Measurements from ENCODE around the gene RAC2. TPM values are rescaled to one million over a fixed set of nuclear protein-coding genes. Genes with fewer than 3 reads are reported as not detected.

RAC2 gene
- total RNA-seq, 5 donors from 2014 or later (not counting 1 experiment from before 2014, with no cell fraction given) = 353 to 413 (median 385) TPM

DNA sequence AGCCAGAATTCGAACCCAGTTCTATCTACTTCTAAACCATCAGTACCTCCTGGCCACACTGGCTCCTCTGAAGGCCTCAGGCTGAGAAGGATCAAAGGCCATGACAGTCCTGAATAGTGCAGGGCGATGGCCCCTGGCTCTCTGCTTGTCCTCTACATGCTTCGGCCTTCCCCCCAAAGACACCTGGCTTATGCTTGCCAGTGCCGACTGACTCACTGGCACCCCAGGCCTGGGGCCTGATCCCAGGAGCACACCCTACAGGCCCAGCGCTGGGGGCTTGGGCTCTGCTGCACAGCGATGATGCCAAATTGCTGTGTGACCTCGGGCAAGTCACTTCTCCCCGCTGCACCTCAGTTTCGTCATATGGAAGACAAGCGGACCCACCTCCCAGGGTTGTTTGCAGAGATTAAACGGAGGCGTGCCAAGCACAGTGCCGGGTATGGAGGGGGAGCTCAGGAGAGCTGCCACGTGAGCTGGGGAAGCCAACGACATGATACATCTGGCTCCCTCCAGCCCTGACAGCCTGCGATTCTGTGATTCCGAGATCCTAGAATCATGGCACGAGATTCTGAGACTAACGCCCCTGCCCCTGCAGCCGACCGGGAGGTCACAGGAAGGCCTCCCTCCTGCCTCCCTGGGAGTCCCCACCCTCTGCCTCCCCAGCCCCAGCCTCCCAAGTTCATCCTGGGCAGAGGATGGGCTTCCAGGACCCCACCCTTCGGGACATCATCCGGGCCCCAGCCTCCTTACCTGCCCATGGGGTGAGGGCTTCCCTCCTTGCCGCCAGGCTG is 32.8 kb downstream of the RAC2 start:
- POLR2A ChIA-PET = no interaction called here
- peaks cover 5 to 21% of the 10 kb centered on the region in 2 donors for H3K36me3 ChIP-seq (ENCODE audit: control insufficient read depth in 2 of 2, extremely low read depth in 1 of 2, insufficient read depth in 1 of 2, low read length in 1 of 2)
- peaks cover 26 to 46% of the 10 kb centered on the region in 2 experiments for H3K4me1 ChIP-seq (ENCODE audit: control insufficient read depth in 1 of 2, extremely low read depth in 1 of 2, insufficient read depth in 2 of 2, low read length in 2 of 2)
- peaks cover 13% of the 10 kb centered on the region for H3K36me3 Mint-ChIP-seq
- peaks cover 51 to 77% (median 56%) of the 10 kb centered on the region in 3 donors for H3K4me1 Mint-ChIP-seq
- H3K27ac Mint-ChIP-seq = peak overlapping the region; percentile 40 to 61
- H3K27me3 ChIP-seq (replicated peaks in 1 of 2; ENCODE audit: control insufficient read depth in 2 of 2, extremely low read depth in 1 of 2, insufficient read depth in 2 of 2, low read length in 1 of 2) = no peaks in the 10 kb centered on the region
- no peaks in the 10 kb centered on the region for H3K9me3 Mint-ChIP-seq
- ATAC-seq (replicated peaks in 1 of 4) = no peak
- 91% methylated on average over 18 of the region's 24 CpGs for WGBS (ENCODE audit: insufficient coverage)
- no peak overlapping the region for H3K4me3 ChIP-seq (ENCODE audit: control insufficient read depth in 1 of 2, extremely low read depth in 1 of 2, low read length in 1 of 2)
- H3K9me3 ChIP-seq = no peaks in the 10 kb centered on the region
- H3K4me3 Mint-ChIP-seq = no peak overlapping the region
- no peaks in the 10 kb centered on the region for H3K27me3 Mint-ChIP-seq
- CTCF ChIA-PET = no interaction called here
- no peak overlapping the region for H3K27ac ChIP-seq (ENCODE audit: low read length)
- no peak for DNase-seq

DNA sequence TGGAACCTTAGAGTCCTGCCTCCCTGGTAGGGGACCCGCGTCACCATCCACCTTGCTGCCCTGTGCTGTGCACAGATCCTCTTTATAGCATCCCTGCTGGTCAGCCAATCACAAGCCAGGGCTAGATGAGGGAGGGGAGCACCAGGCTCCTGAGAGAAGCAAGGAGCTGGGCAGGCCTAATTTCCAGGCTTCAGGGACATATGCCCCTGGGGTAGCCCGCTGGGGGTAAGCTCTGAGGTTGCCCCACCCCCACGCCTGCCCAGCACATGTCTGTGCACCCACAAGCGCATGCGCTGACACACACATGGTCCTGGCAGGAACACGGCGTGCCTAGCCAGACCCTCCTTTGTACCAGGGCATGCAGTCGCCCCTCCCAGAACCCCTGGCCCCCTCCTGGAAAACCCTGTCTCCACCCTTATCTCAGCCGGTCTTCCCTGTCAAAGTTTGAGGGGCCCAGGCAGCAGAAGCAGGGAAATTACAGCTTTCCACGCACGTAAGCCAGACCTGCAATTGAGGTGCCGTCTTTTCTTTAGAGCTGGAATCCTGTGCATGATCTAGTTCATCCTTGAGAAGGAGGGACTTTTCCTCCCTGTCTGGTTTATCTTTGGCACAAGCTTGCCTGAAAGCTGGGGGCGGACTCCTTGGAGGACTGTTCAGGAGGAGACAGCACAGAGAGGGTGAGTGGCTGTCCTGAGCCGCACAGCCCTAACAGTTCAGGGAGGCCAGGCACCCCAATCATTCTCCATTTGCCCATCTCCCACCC is 33.8 kb downstream of the RAC2 start:
- ChIA-PET POLR2A (no interaction called here), CTCF (interaction anchor here in 1 of 2 donors (1.6 kb wide), 1 partner anchor 11 kb away, joined by 4 read pairs; no protein-coding TSS in a partner anchor)
- no peak overlapping the region for H3K4me3 ChIP-seq (ENCODE audit: control insufficient read depth in 1 of 2, extremely low read depth in 1 of 2, low read length in 1 of 2)
- ATAC-seq (replicated peaks in 1 of 4) (no peak), DNase-seq (no peak)
- Mint-ChIP-seq H3K4me1 (peaks cover 49 to 74% (median 51%) of the 10 kb centered on the region in 3 donors), H3K27me3 (no peaks in the 10 kb centered on the region), H3K4me3 (no peak overlapping the region), H3K9me3 (no peaks in the 10 kb centered on the region), H3K36me3 (peaks cover 9% of the 10 kb centered on the region), H3K27ac (peak overlapping the region; percentile 40 to 76)
- WGBS (ENCODE audit: insufficient coverage) = 89% methylated on average over 15 of the region's 15 CpGs
- peaks cover 5 to 25% of the 10 kb centered on the region in 2 donors for H3K36me3 ChIP-seq (ENCODE audit: control insufficient read depth in 2 of 2, extremely low read depth in 1 of 2, insufficient read depth in 1 of 2, low read length in 1 of 2)
- no peak overlapping the region for H3K27ac ChIP-seq (ENCODE audit: low read length)
- H3K4me1 ChIP-seq (ENCODE audit: control insufficient read depth in 1 of 2, extremely low read depth in 1 of 2, insufficient read depth in 2 of 2, low read length in 2 of 2) = peaks cover 21 to 51% of the 10 kb centered on the region in 2 experiments
- H3K9me3 ChIP-seq = no peaks in the 10 kb centered on the region
- no peaks in the 10 kb centered on the region for H3K27me3 ChIP-seq (replicated peaks in 1 of 2; ENCODE audit: control insufficient read depth in 2 of 2, extremely low read depth in 1 of 2, insufficient read depth in 2 of 2, low read length in 1 of 2)

DNA sequence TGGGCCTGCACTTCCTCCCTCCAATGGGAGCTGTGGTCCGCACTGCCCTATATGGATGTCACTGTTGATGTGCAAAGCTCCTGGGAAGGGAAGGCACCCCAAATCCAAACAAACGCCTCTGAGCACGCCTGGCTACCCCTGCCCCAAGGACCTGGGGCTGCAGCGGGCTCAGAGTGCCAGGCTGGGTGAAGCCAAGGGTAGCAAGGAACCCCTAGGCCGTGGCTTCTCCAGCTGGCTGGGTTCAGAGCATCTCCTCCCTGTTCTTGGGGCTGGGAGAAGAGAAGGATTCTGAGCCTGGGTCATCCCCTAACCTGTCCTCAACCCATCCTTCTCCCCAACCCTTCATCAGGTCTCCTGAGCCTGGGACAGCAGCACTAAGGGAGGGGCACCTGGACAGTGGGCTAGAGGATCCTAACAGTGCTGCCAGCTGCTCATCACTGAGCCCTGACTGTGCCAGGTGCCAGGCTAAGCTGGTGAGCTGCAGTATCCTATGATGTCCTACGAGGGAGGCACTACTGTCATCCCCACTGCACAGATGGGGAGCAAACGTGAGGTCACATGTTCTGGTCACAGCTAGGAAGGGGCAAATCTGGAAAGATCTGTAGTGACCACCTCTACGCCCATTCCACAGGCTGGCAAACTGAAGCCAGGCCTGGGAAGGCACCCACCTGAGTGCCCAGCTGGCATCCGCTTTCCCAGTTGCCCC is 34.8 kb downstream of the RAC2 start:
- ATAC-seq (replicated peaks in 1 of 4) = no peak
- no peaks in the 10 kb centered on the region for H3K27me3 Mint-ChIP-seq
- Histone ChIP-seq H3K9me3 (no peaks in the 10 kb centered on the region), H3K27me3 (replicated peaks in 1 of 2; ENCODE audit: control insufficient read depth in 2 of 2, extremely low read depth in 1 of 2, insufficient read depth in 2 of 2, low read length in 1 of 2) (no peaks in the 10 kb centered on the region), H3K4me3 (ENCODE audit: control insufficient read depth in 1 of 2, extremely low read depth in 1 of 2, low read length in 1 of 2) (no peak overlapping the region), H3K27ac (ENCODE audit: low read length) (no peak overlapping the region), H3K36me3 (ENCODE audit: control insufficient read depth in 2 of 2, extremely low read depth in 1 of 2, insufficient read depth in 1 of 2, low read length in 1 of 2) (peaks cover 2 to 23% of the 10 kb centered on the region in 2 donors), H3K4me1 (ENCODE audit: control insufficient read depth in 1 of 2, extremely low read depth in 1 of 2, insufficient read depth in 2 of 2, low read length in 2 of 2) (peaks cover 21 to 57% of the 10 kb centered on the region in 2 experiments)
- ChIA-PET POLR2A (no interaction called here), CTCF (interaction anchor here in 1 of 2 donors (1.6 kb wide), 1 partner anchor 10 kb away, joined by 4 read pairs; no protein-coding TSS in a partner anchor)
- H3K36me3 Mint-ChIP-seq = peaks cover 5% of the 10 kb centered on the region
- DNase-seq = no peak
- H3K4me3 Mint-ChIP-seq = peak overlapping the region in 1 of 3 donors; percentile 65
- H3K27ac Mint-ChIP-seq = peak overlapping the region; percentile 88 to 92
- H3K9me3 Mint-ChIP-seq = no peaks in the 10 kb centered on the region
- peaks cover 47 to 74% (median 50%) of the 10 kb centered on the region in 3 donors for H3K4me1 Mint-ChIP-seq
- WGBS (ENCODE audit: insufficient coverage) = 84% methylated on average over 4 of the region's 9 CpGs

DNA sequence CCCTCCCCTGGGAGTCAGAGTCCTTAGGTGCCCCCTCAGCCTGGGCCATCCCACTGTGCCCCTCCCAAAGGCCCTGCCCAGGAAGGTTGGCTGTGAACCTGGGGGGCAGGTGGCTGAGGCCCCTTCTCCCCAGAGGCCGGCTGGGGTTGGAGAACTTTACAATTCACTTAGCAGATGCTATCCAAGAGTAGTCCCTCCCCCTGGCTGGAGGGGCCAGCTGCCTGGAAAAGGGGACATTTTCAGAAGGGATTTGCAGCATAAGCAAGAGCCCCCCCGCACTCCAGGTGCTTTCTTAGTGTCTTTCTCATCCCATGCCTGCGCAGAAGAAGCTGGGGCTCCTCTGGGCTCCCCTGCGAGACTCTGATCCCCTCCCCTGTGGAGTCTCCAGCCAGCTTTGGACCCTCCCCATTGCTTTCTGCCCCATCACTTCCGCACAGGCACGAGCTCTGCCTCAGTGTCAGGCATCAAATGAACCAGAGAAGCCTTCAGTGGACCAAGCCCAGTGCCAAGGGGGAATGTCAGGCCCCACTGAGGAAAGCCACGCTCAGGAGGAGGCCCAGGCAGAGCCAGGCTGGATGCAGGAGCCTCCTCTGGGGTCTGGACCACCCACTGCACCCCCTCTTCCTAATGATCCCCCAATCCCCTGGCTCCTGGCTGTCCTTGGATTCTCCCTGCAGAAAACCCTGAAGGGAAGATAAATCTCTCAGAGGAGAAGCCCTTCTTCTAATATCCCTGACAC is 35.5 kb downstream of the RAC2 start:
- peak overlapping the region in 1 of 3 donors; percentile 65 for H3K4me3 Mint-ChIP-seq
- no peaks in the 10 kb centered on the region for H3K36me3 Mint-ChIP-seq
- H3K9me3 Mint-ChIP-seq = no peaks in the 10 kb centered on the region
- DNase-seq = no peak
- H3K27me3 Mint-ChIP-seq = no peaks in the 10 kb centered on the region
- POLR2A ChIA-PET = no interaction called here
- ATAC-seq (replicated peaks in 1 of 4) = peak in 3 of 4 experiments; percentile 19 to 46 (median 27)
- Histone ChIP-seq H3K27ac (ENCODE audit: low read length) (peak overlapping the region; percentile 25), H3K4me3 (ENCODE audit: control insufficient read depth in 1 of 2, extremely low read depth in 1 of 2, low read length in 1 of 2) (no peak overlapping the region), H3K9me3 (no peaks in the 10 kb centered on the region), H3K4me1 (ENCODE audit: control insufficient read depth in 1 of 2, extremely low read depth in 1 of 2, insufficient read depth in 2 of 2, low read length in 2 of 2) (peaks cover 21 to 60% of the 10 kb centered on the region in 2 experiments), H3K27me3 (replicated peaks in 1 of 2; ENCODE audit: control insufficient read depth in 2 of 2, extremely low read depth in 1 of 2, insufficient read depth in 2 of 2, low read length in 1 of 2) (no peaks in the 10 kb centered on the region), H3K36me3 (ENCODE audit: control insufficient read depth in 2 of 2, extremely low read depth in 1 of 2, insufficient read depth in 1 of 2, low read length in 1 of 2) (peaks cover 2 to 22% of the 10 kb centered on the region in 2 donors)
- CTCF ChIA-PET = interaction anchor here in 1 of 2 donors (1.6 kb wide), 1 partner anchor 9 kb away, joined by 4 read pairs; no protein-coding TSS in a partner anchor
- 98% methylated on average over 5 of the region's 7 CpGs for WGBS (ENCODE audit: insufficient coverage)
- peaks cover 47 to 67% (median 48%) of the 10 kb centered on the region in 3 donors for H3K4me1 Mint-ChIP-seq
- H3K27ac Mint-ChIP-seq = peak overlapping the region; percentile 88 to 92

DNA sequence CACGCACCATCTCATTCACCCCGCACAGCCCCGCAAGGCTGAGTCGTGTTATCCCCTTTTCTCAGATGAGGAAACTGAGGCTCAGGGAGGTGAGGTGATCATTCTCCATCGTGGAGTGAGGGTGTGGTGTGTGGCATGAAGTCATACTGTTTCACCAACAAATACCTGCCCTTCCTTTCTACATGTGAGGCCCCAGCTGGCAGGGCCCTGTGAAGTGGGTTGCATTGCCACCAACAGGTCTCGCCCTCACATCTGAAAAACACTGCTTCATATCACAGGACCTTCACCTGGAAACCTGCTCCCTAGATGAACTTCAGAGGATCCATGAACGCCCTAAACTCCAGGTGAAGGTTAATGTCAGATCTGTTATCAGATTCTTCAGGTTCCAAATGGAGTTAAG is 36.1 kb downstream of the RAC2 start:
- H3K4me1 ChIP-seq (ENCODE audit: control insufficient read depth in 1 of 2, extremely low read depth in 1 of 2, insufficient read depth in 2 of 2, low read length in 2 of 2) = peaks cover 21 to 64% of the 10 kb centered on the region in 2 experiments
- 50% methylated on average over 1 of the region's 7 CpGs for WGBS (ENCODE audit: insufficient coverage)
- CTCF ChIA-PET = no interaction called here
- POLR2A ChIA-PET = no interaction called here
- Mint-ChIP-seq H3K4me3 (peak overlapping the region; percentile 6 to 65 (median 17)), H3K4me1 (peaks cover 44 to 61% (median 46%) of the 10 kb centered on the region in 3 donors), H3K27ac (peak overlapping the region; percentile 88 to 92), H3K9me3 (no peaks in the 10 kb centered on the region), H3K36me3 (no peaks in the 10 kb centered on the region), H3K27me3 (no peaks in the 10 kb centered on the region)
- H3K9me3 ChIP-seq = no peaks in the 10 kb centered on the region
- no peaks in the 10 kb centered on the region for H3K27me3 ChIP-seq (replicated peaks in 1 of 2; ENCODE audit: control insufficient read depth in 2 of 2, extremely low read depth in 1 of 2, insufficient read depth in 2 of 2, low read length in 1 of 2)
- H3K27ac ChIP-seq (ENCODE audit: low read length) = peak overlapping the region; percentile 25
- ATAC-seq (replicated peaks in 1 of 4) = peak; percentile 82 to 96 (median 92)
- H3K36me3 ChIP-seq (ENCODE audit: control insufficient read depth in 2 of 2, extremely low read depth in 1 of 2, insufficient read depth in 1 of 2, low read length in 1 of 2) = peaks cover 2 to 18% of the 10 kb centered on the region in 2 donors
- DNase-seq = peak in 21 of 35 experiments; percentile 31 to 63 (median 49)
- H3K4me3 ChIP-seq (ENCODE audit: control insufficient read depth in 1 of 2, extremely low read depth in 1 of 2, low read length in 1 of 2) = no peak overlapping the region
